Transverse colon (tissue), 3 donors: ENCODE results near the gene LMTK2.

Experiments
- POLR2A ChIP-seq: fragments of 450-650 bp; IDR thresholded peaks from one replicate; pipeline ENCODE4 v1.6.1; 2016; ENCODE audit warnings: antibody characterized with exemption, mild to moderate bottlenecking, moderate library complexity
- TF ChIP-seq, protein P1 (sequence below), 5 experiments: fragments of 200-600 bp in 3 of 5; fragments of 450-650 bp in 2 of 5; sonication (generic) in 3 of 5; IDR thresholded peaks; 1 replicate in 2 of 5; 2 replicates in 3 of 5; pipeline ENCODE4 v1.5.1; 2016 to 2017; ENCODE audit warnings: antibody characterized with exemption in 5 of 5, inconsistent platforms in 3 of 5, mild to moderate bottlenecking in 2 of 5, moderate library complexity in 1 of 5

DNA sequence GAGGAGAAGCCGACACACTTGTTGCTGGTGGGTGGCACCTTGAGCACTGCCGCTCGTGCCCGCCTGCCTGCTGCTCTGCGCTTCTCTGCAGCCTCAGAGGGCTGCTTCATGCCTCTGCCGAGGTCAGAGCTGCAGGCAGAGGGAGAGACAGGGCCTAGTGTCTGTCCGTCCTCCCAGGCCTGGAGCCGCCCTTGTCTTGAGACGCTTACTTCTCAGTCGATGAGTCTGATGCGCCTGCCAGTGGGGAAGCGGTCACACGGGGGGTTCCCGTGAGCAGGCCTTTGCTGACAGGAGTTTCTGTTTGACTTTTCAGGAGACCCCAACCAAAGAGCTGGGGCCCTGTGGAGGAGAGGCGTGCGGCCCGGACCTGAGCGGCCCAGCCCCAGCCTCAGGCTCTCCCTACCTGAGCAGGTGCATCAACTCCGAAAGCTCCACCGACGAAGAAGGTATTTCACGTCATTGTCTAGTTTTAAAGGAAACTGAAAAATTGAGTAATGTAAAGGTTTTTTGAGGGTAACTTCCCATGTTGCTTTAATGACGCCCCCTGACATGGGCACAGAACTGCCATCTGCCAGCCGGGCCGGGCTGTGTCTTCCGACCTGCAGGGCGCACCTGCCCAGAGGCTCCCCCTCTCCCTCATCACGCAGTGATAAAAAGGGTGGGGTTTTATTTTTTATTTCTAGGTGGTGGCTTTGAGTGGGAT, 96.8 kb downstream of the LMTK2 start:
- TF ChIP-seq, protein P1, sequence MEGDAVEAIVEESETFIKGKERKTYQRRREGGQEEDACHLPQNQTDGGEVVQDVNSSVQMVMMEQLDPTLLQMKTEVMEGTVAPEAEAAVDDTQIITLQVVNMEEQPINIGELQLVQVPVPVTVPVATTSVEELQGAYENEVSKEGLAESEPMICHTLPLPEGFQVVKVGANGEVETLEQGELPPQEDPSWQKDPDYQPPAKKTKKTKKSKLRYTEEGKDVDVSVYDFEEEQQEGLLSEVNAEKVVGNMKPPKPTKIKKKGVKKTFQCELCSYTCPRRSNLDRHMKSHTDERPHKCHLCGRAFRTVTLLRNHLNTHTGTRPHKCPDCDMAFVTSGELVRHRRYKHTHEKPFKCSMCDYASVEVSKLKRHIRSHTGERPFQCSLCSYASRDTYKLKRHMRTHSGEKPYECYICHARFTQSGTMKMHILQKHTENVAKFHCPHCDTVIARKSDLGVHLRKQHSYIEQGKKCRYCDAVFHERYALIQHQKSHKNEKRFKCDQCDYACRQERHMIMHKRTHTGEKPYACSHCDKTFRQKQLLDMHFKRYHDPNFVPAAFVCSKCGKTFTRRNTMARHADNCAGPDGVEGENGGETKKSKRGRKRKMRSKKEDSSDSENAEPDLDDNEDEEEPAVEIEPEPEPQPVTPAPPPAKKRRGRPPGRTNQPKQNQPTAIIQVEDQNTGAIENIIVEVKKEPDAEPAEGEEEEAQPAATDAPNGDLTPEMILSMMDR (IDR thresholded peaks at IDR 0.05) = no peak
- TF ChIP-seq POLR2A = no peak
